HepG2 (cell line): ENCODE measurements around the gene ANXA5. TPM values are rescaled to one million over a fixed set of nuclear protein-coding genes. Genes with fewer than 3 reads are reported as not detected.

Experiments used
- CHCHD3 ChIP-seq: sonication (generic); formaldehyde crosslinking; IDR thresholded peaks from 2 replicates; pipeline ENCODE4 v1.8.0; 2022; ENCODE audit warnings: mild to moderate bottlenecking, missing genetic modification reagents, moderate library complexity
- CREM ChIP-seq, 2 experiments: sonication (generic) in 1 of 2; formaldehyde crosslinking in 1 of 2; IDR thresholded peaks; 2 replicates each; pipeline versions ENCODE4 v1.4.0 to v1.6.1; 2016 to 2020; ENCODE audit warnings: antibody characterized with exemption in 1 of 2, mild to moderate bottlenecking in 1 of 2, missing genetic modification reagents in 1 of 2
- IRF2 ChIP-seq: IDR thresholded peaks from 2 replicates; pipeline ENCODE4 v1.6.1; 2018; ENCODE audit warnings: missing genetic modification reagents, missing compliant biosample characterization
- PPARG ChIP-seq: conservative IDR thresholded peaks from 2 replicates; pipeline ENCODE4 v1.6.1; 2016; ENCODE audit warnings: missing biosample characterization, missing genetic modification reagents
- RERE ChIP-seq: IDR thresholded peaks from 2 replicates; pipeline ENCODE4 v1.6.1; 2016; ENCODE audit warnings: low read depth, missing genetic modification reagents, missing compliant biosample characterization
- polyA plus RNA-seq, 8 experiments: library from polyadenylated mRNA; depleted of rRNA in 3 of 8; stranded (reverse) in 7 of 8; unstranded in 1 of 8; fragments of >200 nt; fragmentation: Illumina TruSeq in 4 of 8; extraction: Trizol in 4 of 8; gene quantifications; 2 replicates each; pipeline versions ENCODE4 v1.2.1 to v1.2.3, GENCODE V29; 2011 to 2016; ENCODE audit warnings: low read depth in 4 of 8, missing spikeins in 1 of 8, mixed read lengths in 1 of 8; ENCODE audit not compliant: insufficient read depth in 1 of 8
- total RNA-seq, 5 experiments: library from RNA; depleted of rRNA; stranded (reverse); fragments of >200 nt; fragmentation: Illumina TruSeq; extraction: Trizol; gene quantifications; 2 replicates each; pipeline ENCODE4 v1.2.3, GENCODE V29; 2016; ENCODE audit warnings: low read depth in 1 of 5
- TF ChIP-seq, protein P1 (sequence below), 2 experiments: sonication (generic) in 1 of 2; formaldehyde crosslinking in 1 of 2; IDR thresholded peaks; 2 replicates each; pipeline versions ENCODE4 v1.4.0 to v1.6.1; 2016 to 2020; ENCODE audit warnings: borderline replicate concordance in 1 of 2, low read depth in 1 of 2, mild to moderate bottlenecking in 1 of 2, missing genetic modification reagents in 1 of 2
- TF ChIP-seq, protein P2 (sequence below): sonication (generic); formaldehyde crosslinking; IDR thresholded peaks from 2 replicates; pipeline ENCODE4 v1.5.1; 2020; ENCODE audit warnings: mild to moderate bottlenecking, missing genetic modification reagents, moderate library complexity
- TF ChIP-seq, protein P3 (sequence below): sonication (generic); formaldehyde crosslinking; IDR thresholded peaks from 2 replicates; pipeline ENCODE4 v1.8.0; 2022; ENCODE audit warnings: missing genetic modification reagents, low read depth, mild to moderate bottlenecking, borderline replicate concordance

ANXA5 gene
- total and polyA plus RNA-seq, 2 of the 13 experiments (the other 11 are each of a cell fraction or from before 2014, with no cell fraction given), result 209 to 342 TPM

DNA sequence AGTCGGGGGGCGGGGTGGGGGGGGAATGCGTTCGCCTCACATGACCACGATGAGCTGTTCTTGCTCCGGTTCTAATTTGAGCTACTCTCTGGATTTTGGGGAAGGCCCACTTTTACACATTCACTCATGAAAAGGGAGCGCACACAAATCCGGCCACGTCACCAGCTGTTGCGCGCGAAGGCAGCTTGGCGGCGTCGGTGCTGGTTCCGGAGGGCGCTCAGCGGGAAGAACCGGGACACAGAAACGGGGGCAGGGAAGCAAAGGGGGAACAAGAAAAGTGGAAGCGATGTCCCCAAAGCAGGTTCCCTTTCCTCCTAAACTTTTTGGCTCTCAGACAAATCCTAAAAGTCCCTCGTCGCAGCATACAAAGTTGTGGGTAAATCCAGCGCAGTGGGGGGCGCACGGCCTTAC lies 605 bp downstream of the ANXA5 start (continued):
- TF ChIP-seq, protein P1, sequence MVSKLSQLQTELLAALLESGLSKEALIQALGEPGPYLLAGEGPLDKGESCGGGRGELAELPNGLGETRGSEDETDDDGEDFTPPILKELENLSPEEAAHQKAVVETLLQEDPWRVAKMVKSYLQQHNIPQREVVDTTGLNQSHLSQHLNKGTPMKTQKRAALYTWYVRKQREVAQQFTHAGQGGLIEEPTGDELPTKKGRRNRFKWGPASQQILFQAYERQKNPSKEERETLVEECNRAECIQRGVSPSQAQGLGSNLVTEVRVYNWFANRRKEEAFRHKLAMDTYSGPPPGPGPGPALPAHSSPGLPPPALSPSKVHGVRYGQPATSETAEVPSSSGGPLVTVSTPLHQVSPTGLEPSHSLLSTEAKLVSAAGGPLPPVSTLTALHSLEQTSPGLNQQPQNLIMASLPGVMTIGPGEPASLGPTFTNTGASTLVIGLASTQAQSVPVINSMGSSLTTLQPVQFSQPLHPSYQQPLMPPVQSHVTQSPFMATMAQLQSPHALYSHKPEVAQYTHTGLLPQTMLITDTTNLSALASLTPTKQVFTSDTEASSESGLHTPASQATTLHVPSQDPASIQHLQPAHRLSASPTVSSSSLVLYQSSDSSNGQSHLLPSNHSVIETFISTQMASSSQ (IDR thresholded peaks at IDR 0.05; ENCODE audit: low read depth), result no peak
- TF ChIP-seq, protein P1 (CRISPR knock-in tag; IDR thresholded peaks at IDR 0.05; ENCODE audit: borderline replicate concordance), result 0 out of 2 replicates have a peak, but pooled peaks have one; percentile 40
- TF ChIP-seq RERE, result no peak
- TF ChIP-seq PPARG (CRISPR knock-in tag), result no peak
- TF ChIP-seq IRF2 (CRISPR knock-in tag), result no peak
- TF ChIP-seq CREM (IDR thresholded peaks at IDR 0.05), result peak; percentile 42
- TF ChIP-seq CREM (CRISPR knock-in tag; IDR thresholded peaks at IDR 0.05), result no peak
- TF ChIP-seq, protein P2, sequence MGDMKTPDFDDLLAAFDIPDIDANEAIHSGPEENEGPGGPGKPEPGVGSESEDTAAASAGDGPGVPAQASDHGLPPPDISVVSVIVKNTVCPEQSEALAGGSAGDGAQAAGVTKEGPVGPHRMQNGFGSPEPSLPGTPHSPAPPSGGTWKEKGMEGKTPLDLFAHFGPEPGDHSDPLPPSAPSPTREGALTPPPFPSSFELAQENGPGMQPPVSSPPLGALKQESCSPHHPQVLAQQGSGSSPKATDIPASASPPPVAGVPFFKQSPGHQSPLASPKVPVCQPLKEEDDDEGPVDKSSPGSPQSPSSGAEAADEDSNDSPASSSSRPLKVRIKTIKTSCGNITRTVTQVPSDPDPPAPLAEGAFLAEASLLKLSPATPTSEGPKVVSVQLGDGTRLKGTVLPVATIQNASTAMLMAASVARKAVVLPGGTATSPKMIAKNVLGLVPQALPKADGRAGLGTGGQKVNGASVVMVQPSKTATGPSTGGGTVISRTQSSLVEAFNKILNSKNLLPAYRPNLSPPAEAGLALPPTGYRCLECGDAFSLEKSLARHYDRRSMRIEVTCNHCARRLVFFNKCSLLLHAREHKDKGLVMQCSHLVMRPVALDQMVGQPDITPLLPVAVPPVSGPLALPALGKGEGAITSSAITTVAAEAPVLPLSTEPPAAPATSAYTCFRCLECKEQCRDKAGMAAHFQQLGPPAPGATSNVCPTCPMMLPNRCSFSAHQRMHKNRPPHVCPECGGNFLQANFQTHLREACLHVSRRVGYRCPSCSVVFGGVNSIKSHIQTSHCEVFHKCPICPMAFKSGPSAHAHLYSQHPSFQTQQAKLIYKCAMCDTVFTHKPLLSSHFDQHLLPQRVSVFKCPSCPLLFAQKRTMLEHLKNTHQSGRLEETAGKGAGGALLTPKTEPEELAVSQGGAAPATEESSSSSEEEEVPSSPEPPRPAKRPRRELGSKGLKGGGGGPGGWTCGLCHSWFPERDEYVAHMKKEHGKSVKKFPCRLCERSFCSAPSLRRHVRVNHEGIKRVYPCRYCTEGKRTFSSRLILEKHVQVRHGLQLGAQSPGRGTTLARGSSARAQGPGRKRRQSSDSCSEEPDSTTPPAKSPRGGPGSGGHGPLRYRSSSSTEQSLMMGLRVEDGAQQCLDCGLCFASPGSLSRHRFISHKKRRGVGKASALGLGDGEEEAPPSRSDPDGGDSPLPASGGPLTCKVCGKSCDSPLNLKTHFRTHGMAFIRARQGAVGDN (CRISPR knock-in tag), result 0 out of 2 replicates have a peak, but pooled peaks have one; percentile 44
- TF ChIP-seq, protein P3, sequence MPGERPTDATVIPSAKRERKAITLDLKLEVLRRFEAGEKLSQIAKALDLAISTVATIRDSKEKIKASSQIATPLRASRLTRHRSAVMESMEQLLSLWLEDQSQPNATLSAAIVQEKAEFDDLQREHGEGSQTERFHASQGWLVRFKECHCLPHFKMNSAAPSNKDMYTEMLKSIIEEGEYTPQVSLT, result 0 out of 2 replicates have a peak, but pooled peaks have one; percentile 19
- TF ChIP-seq CHCHD3 (CRISPR knock-in tag), result no peak
